ENCODE measurements around the gene RHO. TPM values are rescaled to one million over a fixed set of nuclear protein-coding genes. Genes with fewer than 3 reads are reported as not detected.

The RHO gene
- total and polyA plus RNA-seq, 2 donors (not counting 1 experiment from before 2014, with no cell fraction given): 0.10 TPM; not detected in 1

GRCh38 chr3:129557548-129557894 lies 29.1 kb downstream of the RHO start:
- Histone ChIP-seq H2AFZ (ENCODE audit: insufficient read depth, low read depth, low read length, poor library complexity, severe bottlenecking) (no peak overlapping the region), H4K20me1 (ENCODE audit: control insufficient read depth, insufficient read depth, low read length, poor library complexity, severe bottlenecking) (no peaks in the 10 kb centered on the region), H3K4me3 (ENCODE audit: control extremely low read depth in 1 of 5, extremely low read depth in 1 of 5, insufficient read depth in 1 of 5, low read depth in 2 of 5, low read length in 4 of 5) (no peak overlapping the region), H3K27me3 (replicated peaks in 1 of 4; ENCODE audit: control extremely low read depth in 1 of 4, control insufficient read depth in 3 of 4, insufficient read depth in 4 of 4, low read length in 3 of 4) (peaks cover 0 to 34% (median 2%) of the 10 kb centered on the region in 4 experiments), H3K4me1 (ENCODE audit: control insufficient read depth in 2 of 2, insufficient read depth in 2 of 2, low read length in 2 of 2) (peaks cover 0 to 5% of the 10 kb centered on the region in 2 donors), H3K36me3 (replicated peaks in 1 of 2; ENCODE audit: control extremely low read depth in 1 of 2, control insufficient read depth in 1 of 2, extremely low read depth in 1 of 2, insufficient read depth in 2 of 2, low read length in 1 of 2) (no peaks in the 10 kb centered on the region), H3K79me2 (ENCODE audit: control insufficient read depth, insufficient read depth, low read length) (no peaks in the 10 kb centered on the region), H3K9ac (ENCODE audit: low read length) (no peak overlapping the region), H3K4me2 (replicated peaks; ENCODE audit: low read depth, low read length, poor library complexity, severe bottlenecking) (no peak overlapping the region), H3K27ac (ENCODE audit: low read length in 2 of 2) (no peak overlapping the region), H3K9me3 (ENCODE audit: control extremely low read depth in 1 of 3, control insufficient read depth in 2 of 3, insufficient read depth in 1 of 3, low read length in 2 of 3) (no peaks in the 10 kb centered on the region)
- ATAC-seq (ENCODE audit: low read depth) (no peak), DNase-seq (no peak)
- H3K9me3 Mint-ChIP-seq (ENCODE audit: insufficient read depth): no peaks in the 10 kb centered on the region
- TF ChIP-seq CTCF (IDR thresholded peaks at IDR 0.05) (no peak), EZH2 (IDR thresholded peaks at IDR 0.05; ENCODE audit: borderline replicate concordance, insufficient read depth, low read depth, low read length, poor library complexity, severe bottlenecking) (no peak)
- no peak overlapping the region for H3K4me3 Mint-ChIP-seq
- H3K27me3 Mint-ChIP-seq: peaks cover 16% of the 10 kb centered on the region
- POLR2A ChIA-PET: interaction anchor here (1.1 kb wide), 1 partner anchor 19 kb away, joined by 4 read pairs; no protein-coding TSS in a partner anchor
- peaks cover 11% of the 10 kb centered on the region for H3K4me1 Mint-ChIP-seq
- H3K27ac Mint-ChIP-seq: no peak overlapping the region
- CTCF ChIA-PET: interaction anchor here (1.3 kb wide), 1 partner anchor 9 kb away, joined by 3 read pairs; no protein-coding TSS in a partner anchor
- intact Hi-C loops (cut with micrococcal nuclease): no loop called here
- WGBS (ENCODE audit: insufficient coverage): 86% methylated on average over 11 of the region's 11 CpGs

DNA sequence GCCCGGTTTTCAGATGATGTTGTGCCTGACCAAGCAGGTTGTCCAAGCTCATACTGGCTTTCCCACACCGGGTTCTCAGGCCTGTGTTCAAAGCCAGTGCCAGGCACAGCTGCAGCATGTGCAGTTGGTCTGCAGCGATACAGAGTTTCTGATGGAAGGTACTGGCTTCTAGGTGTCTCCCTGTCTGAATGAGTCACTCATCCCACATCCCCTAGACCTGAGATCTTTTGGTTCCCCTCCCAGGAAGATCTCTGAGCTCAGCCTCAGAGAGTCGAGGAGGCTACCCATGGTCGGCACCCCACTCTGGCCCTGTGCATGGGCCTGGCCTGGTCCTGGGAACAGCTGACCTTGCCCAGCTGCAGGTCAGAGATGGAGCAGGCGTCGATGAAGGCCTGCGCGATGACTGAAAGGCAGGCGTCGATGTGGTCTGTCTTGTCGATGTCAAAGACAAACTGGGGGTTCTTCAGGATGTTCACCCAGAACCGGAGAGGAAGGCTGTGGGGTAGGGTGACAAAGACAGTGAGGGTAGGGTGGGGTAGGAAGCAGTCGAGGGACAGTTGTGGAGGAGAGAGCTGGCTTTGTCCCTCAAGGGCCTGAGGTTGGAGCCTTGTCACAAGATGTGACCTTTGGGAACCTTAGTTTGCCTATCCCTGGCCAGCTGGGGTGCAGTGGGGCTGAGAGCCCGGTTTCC lies 29.8 kb downstream of the RHO start:
- ChIA-PET CTCF (interaction anchor here (1.3 kb wide), 1 partner anchor 9 kb away, joined by 3 read pairs; no protein-coding TSS in a partner anchor), POLR2A (interaction anchor here (1.1 kb wide), 1 partner anchor 18 kb away, joined by 4 read pairs; no protein-coding TSS in a partner anchor)
- Mint-ChIP-seq H3K4me3 (no peak overlapping the region), H3K4me1 (peaks cover 11% of the 10 kb centered on the region), H3K9me3 (ENCODE audit: insufficient read depth) (no peaks in the 10 kb centered on the region), H3K27me3 (peaks cover 11% of the 10 kb centered on the region), H3K27ac (peak overlapping the region; percentile 32)
- no peak for ATAC-seq (ENCODE audit: low read depth)
- TF ChIP-seq EZH2 (IDR thresholded peaks at IDR 0.05; ENCODE audit: borderline replicate concordance, insufficient read depth, low read depth, low read length, poor library complexity, severe bottlenecking) (no peak), CTCF (IDR thresholded peaks at IDR 0.05) (no peak)
- Histone ChIP-seq H4K20me1 (ENCODE audit: control insufficient read depth, insufficient read depth, low read length, poor library complexity, severe bottlenecking) (no peaks in the 10 kb centered on the region), H3K79me2 (ENCODE audit: control insufficient read depth, insufficient read depth, low read length) (no peaks in the 10 kb centered on the region), H3K4me2 (replicated peaks; ENCODE audit: low read depth, low read length, poor library complexity, severe bottlenecking) (no peak overlapping the region), H3K4me1 (ENCODE audit: control insufficient read depth in 2 of 2, insufficient read depth in 2 of 2, low read length in 2 of 2) (peaks cover 0 to 5% of the 10 kb centered on the region in 2 donors), H3K27ac (ENCODE audit: low read length in 2 of 2) (no peak overlapping the region), H3K4me3 (ENCODE audit: control extremely low read depth in 1 of 5, extremely low read depth in 1 of 5, insufficient read depth in 1 of 5, low read depth in 2 of 5, low read length in 4 of 5) (no peak overlapping the region), H2AFZ (ENCODE audit: insufficient read depth, low read depth, low read length, poor library complexity, severe bottlenecking) (no peak overlapping the region), H3K9ac (ENCODE audit: low read length) (no peak overlapping the region), H3K36me3 (replicated peaks in 1 of 2; ENCODE audit: control extremely low read depth in 1 of 2, control insufficient read depth in 1 of 2, extremely low read depth in 1 of 2, insufficient read depth in 2 of 2, low read length in 1 of 2) (no peaks in the 10 kb centered on the region), H3K9me3 (ENCODE audit: control extremely low read depth in 1 of 3, control insufficient read depth in 2 of 3, insufficient read depth in 1 of 3, low read length in 2 of 3) (no peaks in the 10 kb centered on the region), H3K27me3 (replicated peaks in 1 of 4; ENCODE audit: control extremely low read depth in 1 of 4, control insufficient read depth in 3 of 4, insufficient read depth in 4 of 4, low read length in 3 of 4) (peaks cover 0 to 34% (median 2%) of the 10 kb centered on the region in 4 experiments)
- DNase-seq: no peak
- intact Hi-C loops (cut with micrococcal nuclease): no loop called here
- WGBS (ENCODE audit: insufficient coverage): 68% methylated on average over 15 of the region's 15 CpGs

All from B cell (primary cell).